MM.1S (cell line): ENCODE data around the gene SLFN14.

ENCODE experiments used
- EZH2 ChIP-seq: fragments of 300-600 bp; sonication (generic); optimal IDR thresholded peaks from 2 replicates; pipeline ENCODE3; 2017; ENCODE audit warnings: low read depth, mild to moderate bottlenecking, antibody characterized with exemption, low read length, mixed read lengths
- EZH2phosphoT487 ChIP-seq: fragments of 300-600 bp; sonication (generic); IDR thresholded peaks from 2 replicates; pipeline ENCODE4 v1.6.1; 2018; ENCODE audit warnings: antibody characterized with exemption, low read length
- TF ChIP-seq, protein P1 (sequence below): fragments of 300-600 bp; sonication (generic); IDR thresholded peaks from 2 replicates; pipeline ENCODE4 v1.5.1; 2016; ENCODE audit warnings: antibody characterized with exemption, low read length, mixed read lengths

DNA sequence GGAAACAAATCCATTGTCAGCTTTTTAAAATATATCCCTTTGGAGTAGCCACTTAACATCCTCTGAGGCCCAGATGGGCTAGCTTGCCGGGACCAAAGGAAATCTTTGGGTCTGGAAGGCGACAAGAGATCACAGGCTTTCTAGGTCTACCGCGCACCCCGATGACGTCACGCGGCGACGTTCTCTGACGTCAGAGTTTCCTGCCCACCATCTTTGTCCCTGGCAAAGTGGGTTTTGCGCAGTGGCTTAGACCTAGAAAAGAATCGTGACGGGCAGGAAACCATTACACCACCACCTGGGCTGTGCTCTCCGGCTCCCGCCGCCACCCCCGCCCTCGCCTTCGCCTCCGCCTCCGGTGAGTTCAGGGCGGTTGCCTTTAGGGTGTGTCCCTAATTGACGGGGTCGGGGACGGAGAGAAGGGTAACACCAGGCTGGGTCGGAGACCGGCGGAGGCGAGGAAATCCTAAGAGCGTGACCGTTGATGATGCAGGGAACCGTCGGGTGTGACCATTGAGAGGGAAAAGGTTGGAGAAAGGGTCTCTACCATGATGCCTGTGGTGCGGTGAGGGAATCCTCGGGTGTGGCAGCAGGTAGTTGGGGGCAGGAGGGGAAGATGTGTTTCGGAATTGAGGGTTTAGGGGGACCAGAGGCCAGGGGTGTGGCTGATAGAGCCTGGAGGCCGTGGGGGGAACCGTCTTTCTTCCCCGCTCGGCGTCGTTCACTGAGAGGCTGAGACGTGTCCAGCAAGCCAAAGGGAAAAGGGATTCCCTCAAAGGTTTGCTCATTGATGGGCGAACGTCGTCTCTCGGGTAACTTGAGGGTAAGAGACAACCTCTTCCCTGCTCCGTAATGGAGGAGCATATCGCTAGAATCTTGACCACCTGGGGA lies 26.7 kb upstream of the SLFN14 start, which contains the start of gene AP2B1:
- TF ChIP-seq, protein P1, sequence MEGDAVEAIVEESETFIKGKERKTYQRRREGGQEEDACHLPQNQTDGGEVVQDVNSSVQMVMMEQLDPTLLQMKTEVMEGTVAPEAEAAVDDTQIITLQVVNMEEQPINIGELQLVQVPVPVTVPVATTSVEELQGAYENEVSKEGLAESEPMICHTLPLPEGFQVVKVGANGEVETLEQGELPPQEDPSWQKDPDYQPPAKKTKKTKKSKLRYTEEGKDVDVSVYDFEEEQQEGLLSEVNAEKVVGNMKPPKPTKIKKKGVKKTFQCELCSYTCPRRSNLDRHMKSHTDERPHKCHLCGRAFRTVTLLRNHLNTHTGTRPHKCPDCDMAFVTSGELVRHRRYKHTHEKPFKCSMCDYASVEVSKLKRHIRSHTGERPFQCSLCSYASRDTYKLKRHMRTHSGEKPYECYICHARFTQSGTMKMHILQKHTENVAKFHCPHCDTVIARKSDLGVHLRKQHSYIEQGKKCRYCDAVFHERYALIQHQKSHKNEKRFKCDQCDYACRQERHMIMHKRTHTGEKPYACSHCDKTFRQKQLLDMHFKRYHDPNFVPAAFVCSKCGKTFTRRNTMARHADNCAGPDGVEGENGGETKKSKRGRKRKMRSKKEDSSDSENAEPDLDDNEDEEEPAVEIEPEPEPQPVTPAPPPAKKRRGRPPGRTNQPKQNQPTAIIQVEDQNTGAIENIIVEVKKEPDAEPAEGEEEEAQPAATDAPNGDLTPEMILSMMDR, result no peak
- TF ChIP-seq EZH2 (no peak), EZH2phosphoT487 (no peak)
